Measurements from ENCODE around the gene SEPTIN11. TPM values are rescaled to one million over a fixed set of nuclear protein-coding genes. Genes with fewer than 3 reads are reported as not detected.

Gene SEPTIN11
- total RNA-seq, 6 donors from 2014 or later: 56.3 to 136 (median 94.0) TPM

DNA sequence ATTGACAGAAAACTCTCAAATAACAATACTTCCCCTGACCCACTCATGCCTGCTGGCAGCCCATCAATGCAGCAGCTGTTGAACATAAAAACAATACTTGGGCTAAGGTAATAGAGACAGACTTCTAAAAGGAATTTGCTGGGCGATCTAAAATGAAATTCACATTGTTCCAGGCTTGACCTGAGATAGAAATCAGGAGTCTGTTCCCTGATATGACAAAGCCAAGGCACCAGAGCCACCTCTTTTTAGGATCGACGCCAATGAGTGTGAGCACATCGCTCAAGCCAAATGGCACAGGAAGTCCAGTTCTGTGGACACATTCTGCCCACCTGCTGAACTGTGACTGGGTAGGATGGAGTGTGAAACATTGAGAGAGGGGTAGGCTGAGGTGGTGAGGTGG, 4.9 kb downstream of the SEPTIN11 start:
- peak overlapping the region in 1 of 4 donors; percentile 16 for H3K27ac ChIP-seq
- WGBS, 2 donors: 45 to 62% methylated on average over 4 of the region's 4 CpGs
- H3K27me3 ChIP-seq: no peaks in the 10 kb centered on the region
- ATAC-seq (ENCODE audit: low FRiP score in 2 of 2) (no peak), DNase-seq (no peak)
- no peak for TF ChIP-seq POLR2A (IDR thresholded peaks at IDR 0.05)
- TF ChIP-seq POLR2AphosphoS5 (IDR thresholded peaks at IDR 0.05): no peak
- TF ChIP-seq, protein P1, sequence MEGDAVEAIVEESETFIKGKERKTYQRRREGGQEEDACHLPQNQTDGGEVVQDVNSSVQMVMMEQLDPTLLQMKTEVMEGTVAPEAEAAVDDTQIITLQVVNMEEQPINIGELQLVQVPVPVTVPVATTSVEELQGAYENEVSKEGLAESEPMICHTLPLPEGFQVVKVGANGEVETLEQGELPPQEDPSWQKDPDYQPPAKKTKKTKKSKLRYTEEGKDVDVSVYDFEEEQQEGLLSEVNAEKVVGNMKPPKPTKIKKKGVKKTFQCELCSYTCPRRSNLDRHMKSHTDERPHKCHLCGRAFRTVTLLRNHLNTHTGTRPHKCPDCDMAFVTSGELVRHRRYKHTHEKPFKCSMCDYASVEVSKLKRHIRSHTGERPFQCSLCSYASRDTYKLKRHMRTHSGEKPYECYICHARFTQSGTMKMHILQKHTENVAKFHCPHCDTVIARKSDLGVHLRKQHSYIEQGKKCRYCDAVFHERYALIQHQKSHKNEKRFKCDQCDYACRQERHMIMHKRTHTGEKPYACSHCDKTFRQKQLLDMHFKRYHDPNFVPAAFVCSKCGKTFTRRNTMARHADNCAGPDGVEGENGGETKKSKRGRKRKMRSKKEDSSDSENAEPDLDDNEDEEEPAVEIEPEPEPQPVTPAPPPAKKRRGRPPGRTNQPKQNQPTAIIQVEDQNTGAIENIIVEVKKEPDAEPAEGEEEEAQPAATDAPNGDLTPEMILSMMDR (IDR thresholded peaks at IDR 0.05): no peak
- no peak for TF ChIP-seq EP300 (IDR thresholded peaks at IDR 0.05)
- H3K36me3 ChIP-seq: no peaks in the 10 kb centered on the region
- peaks cover 13 to 28% (median 21%) of the 10 kb centered on the region in 4 donors for H3K4me1 ChIP-seq
- H3K4me3 ChIP-seq: no peak overlapping the region
- H3K9me3 ChIP-seq: no peaks in the 10 kb centered on the region

DNA sequence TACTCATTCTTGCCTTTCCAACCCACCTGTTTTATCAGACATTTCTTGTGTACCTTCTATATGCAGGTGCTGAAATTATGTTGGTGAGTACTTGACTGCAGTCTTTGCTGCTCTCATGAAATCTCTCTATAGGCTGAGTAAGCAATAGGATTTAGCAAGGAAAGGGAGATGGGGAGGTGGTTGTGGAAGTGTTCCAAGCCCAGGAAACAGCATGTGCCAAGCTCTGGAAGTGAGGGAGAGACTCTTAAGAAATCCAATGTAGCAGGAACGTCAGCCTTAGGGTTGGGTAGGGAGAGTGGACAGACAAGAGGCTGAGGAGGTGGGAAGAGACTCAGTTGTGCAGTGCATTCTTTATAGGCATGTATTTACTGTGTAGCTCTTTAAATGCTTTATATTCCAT, 5.6 kb downstream of the SEPTIN11 start:
- DNase-seq (no peak), ATAC-seq (ENCODE audit: low FRiP score in 2 of 2) (no peak)
- Histone ChIP-seq H3K9me3 (no peaks in the 10 kb centered on the region), H3K27ac (no peak overlapping the region), H3K4me1 (peaks cover 13 to 25% (median 21%) of the 10 kb centered on the region in 4 donors), H3K4me3 (no peak overlapping the region), H3K36me3 (no peaks in the 10 kb centered on the region), H3K27me3 (no peaks in the 10 kb centered on the region)
- TF ChIP-seq, protein P1 (IDR thresholded peaks at IDR 0.05): no peak
- TF ChIP-seq EP300 (IDR thresholded peaks at IDR 0.05) (no peak), POLR2AphosphoS5 (IDR thresholded peaks at IDR 0.05) (no peak), POLR2A (IDR thresholded peaks at IDR 0.05) (no peak)
- WGBS, 2 donors: 39 to 43% methylated on average over 1 of the region's 1 CpG

DNA sequence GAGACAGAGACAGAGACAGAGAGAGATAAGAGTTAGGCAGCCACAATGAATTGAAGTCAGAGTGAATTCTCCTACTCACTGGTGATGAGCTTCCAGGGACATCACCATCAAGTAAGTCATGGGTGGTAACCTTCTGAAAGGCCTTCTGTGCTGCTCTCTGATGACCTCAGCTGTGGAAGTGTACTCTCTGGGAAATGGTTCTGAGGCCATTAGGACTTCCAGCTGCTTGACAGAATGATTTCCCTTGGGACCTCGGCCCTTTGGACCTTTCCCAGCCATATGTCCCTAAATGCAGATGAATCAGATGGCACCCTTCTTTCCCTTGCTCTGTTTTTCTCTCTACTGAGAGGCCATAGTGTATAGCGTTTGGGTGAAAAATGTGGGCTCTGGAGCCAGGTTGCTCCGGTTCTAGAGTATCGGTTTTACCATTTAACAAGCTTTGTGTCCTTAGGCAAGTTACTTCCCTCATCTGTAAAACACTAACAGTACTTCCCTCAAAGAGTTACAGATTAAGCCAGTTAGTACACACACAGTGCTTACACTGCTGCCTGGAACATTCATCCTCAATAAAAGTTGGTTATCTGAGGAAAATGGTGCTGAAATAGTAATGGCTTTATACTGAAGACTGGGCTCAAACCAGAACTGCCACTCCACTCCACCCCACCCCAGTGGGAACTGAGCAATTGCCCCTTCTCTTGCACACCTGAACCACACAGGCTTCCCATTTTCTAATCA, 7.6 kb downstream of the SEPTIN11 start:
- TF ChIP-seq EP300 (IDR thresholded peaks at IDR 0.05): peak in 1 of 4 donors; percentile 5
- TF ChIP-seq POLR2A (IDR thresholded peaks at IDR 0.05): no peak
- TF ChIP-seq, protein P1 (IDR thresholded peaks at IDR 0.05): no peak
- peak in 1 of 2 donors; percentile 20 for TF ChIP-seq POLR2AphosphoS5 (IDR thresholded peaks at IDR 0.05)
- Histone ChIP-seq H3K36me3 (no peaks in the 10 kb centered on the region), H3K27ac (peak overlapping the region in 1 of 4 donors; percentile 31), H3K27me3 (no peaks in the 10 kb centered on the region), H3K9me3 (no peaks in the 10 kb centered on the region), H3K4me3 (no peak overlapping the region), H3K4me1 (peaks cover 0 to 15% (median 11%) of the 10 kb centered on the region in 4 donors)
- ATAC-seq (ENCODE audit: low FRiP score in 2 of 2) (peak in 1 of 2 donors; percentile 41), DNase-seq (no peak)
- 61 to 89% methylated on average over 4 of the region's 4 CpGs for WGBS, 2 donors

DNA sequence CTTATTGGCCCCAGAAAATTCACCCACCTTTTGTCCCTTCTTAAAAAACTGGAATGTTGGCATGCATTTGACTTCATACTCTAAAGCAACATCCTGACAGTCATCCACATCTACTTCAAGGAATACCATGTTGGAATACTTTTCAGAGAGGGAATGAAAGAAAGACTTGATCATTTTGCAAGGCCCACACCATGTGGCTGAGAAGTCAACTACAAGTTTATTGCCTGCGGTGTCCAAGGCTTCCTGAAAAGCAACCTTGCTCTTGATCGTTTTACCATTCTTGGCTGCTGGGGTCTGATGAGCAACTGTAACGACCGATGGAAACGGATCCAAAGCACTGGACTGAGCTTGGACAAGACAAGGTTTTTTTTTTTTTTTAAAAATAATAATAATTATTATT, 9.3 kb downstream of the SEPTIN11 start:
- Histone ChIP-seq H3K36me3 (no peaks in the 10 kb centered on the region), H3K27ac (no peak overlapping the region), H3K9me3 (no peaks in the 10 kb centered on the region), H3K4me3 (no peak overlapping the region), H3K4me1 (peaks cover 4 to 15% (median 11%) of the 10 kb centered on the region in 4 donors), H3K27me3 (no peaks in the 10 kb centered on the region)
- DNase-seq (no peak), ATAC-seq (ENCODE audit: low FRiP score in 2 of 2) (no peak)
- 97 to 99% methylated on average over 5 of the region's 5 CpGs for whole genome bisulfite sequencing, 2 donors
- TF ChIP-seq POLR2A (IDR thresholded peaks at IDR 0.05) (no peak), EP300 (IDR thresholded peaks at IDR 0.05) (no peak), POLR2AphosphoS5 (IDR thresholded peaks at IDR 0.05) (no peak)
- TF ChIP-seq, protein P1 (IDR thresholded peaks at IDR 0.05): no peak

DNA sequence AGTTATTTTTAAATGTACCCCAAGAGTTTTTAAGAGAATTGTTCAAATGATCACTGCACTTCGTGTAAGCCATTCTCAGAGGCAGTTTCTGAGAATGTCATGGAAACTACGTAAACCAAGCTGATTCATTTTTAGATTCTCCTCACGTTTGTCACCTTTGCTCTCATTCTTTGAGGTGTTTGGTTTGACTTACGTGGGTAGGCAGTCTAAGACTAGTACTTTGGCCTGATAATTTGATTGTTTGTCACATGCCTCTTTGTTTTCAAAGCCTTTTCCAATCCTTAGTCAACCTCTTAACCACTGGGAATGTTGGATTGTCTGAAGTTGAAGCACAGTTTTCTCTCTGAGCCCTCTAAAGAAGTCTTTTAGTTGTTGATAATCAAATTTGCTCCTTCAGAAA, 10.5 kb downstream of the SEPTIN11 start:
- 82 to 90% methylated on average over 4 of the region's 4 CpGs for WGBS, 2 donors
- peaks cover 0 to 9% (median 5%) of the 10 kb centered on the region in 4 donors for H3K4me1 ChIP-seq
- H3K9me3 ChIP-seq: no peaks in the 10 kb centered on the region
- H3K27ac ChIP-seq: no peak overlapping the region
- ATAC-seq (ENCODE audit: low FRiP score in 2 of 2) (no peak), DNase-seq (no peak)
- no peaks in the 10 kb centered on the region for H3K27me3 ChIP-seq
- H3K4me3 ChIP-seq: no peak overlapping the region
- TF ChIP-seq EP300 (IDR thresholded peaks at IDR 0.05) (no peak), POLR2A (IDR thresholded peaks at IDR 0.05) (no peak), POLR2AphosphoS5 (IDR thresholded peaks at IDR 0.05) (no peak)
- TF ChIP-seq, protein P1 (IDR thresholded peaks at IDR 0.05): no peak
- H3K36me3 ChIP-seq: no peaks in the 10 kb centered on the region

All from upper lobe of left lung (tissue), 6 donors.